ENCODE data around the gene CKMT2. TPM values are rescaled to one million over a fixed set of nuclear protein-coding genes. Genes with fewer than 3 reads are reported as not detected.

Gene CKMT2
- total and polyA plus RNA-seq, 2 experiments from 2014 or later = 2.9 to 8.2 TPM

DNA sequence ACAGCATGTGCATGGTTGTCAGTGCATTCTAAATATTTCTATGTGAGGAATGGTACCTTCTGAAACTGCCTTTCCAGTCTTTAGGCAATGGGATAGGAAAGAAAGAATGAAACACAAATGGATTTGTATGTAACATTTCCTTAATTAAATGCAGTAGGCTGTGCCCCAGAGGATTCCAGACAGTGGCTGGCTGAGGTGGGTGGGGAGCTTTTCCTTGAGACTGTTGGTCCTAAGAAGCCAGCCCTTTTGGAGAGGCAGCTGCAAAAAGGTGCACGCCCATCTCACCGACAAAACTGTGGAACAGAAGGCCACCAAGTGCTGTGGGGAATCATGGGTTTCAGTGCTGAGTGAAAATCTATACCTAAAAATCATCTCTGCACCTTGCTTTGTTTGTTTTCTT is 6.8 kb upstream of the CKMT2 start:
- no peaks in the 10 kb centered on the region for H3K36me3 ChIP-seq (ENCODE audit: insufficient read depth)
- H3K27me3 ChIP-seq (ENCODE audit: insufficient read depth) = no peaks in the 10 kb centered on the region
- no peak for ATAC-seq
- no peaks in the 10 kb centered on the region for H3K36me3 Mint-ChIP-seq (ENCODE audit: low read depth)
- H3K27me3 Mint-ChIP-seq (ENCODE audit: insufficient read depth, low read depth, poor library complexity) = no peaks in the 10 kb centered on the region
- H3K4me1 ChIP-seq (ENCODE audit: insufficient read depth) = 0 out of 2 replicates have a peak, but pooled peaks cover 7% of the 10 kb centered on the region
- no peak overlapping the region for H3K4me2 ChIP-seq
- H3F3A ChIP-seq (replicated peaks; ENCODE audit: low read depth) = no peaks in the 10 kb centered on the region
- H3K9me2 ChIP-seq (ENCODE audit: insufficient read depth) = no peaks in the 10 kb centered on the region
- no peak overlapping the region for H3K27ac Mint-ChIP-seq
- H3K9me3 Mint-ChIP-seq = no peaks in the 10 kb centered on the region
- H3K79me2 ChIP-seq (replicated peaks; ENCODE audit: insufficient read depth) = no peaks in the 10 kb centered on the region
- no peaks in the 10 kb centered on the region for H4K20me1 ChIP-seq (replicated peaks; ENCODE audit: insufficient read depth)
- no peaks in the 10 kb centered on the region for H3K4me1 Mint-ChIP-seq
- H3K27ac ChIP-seq (ENCODE audit: low read depth) = no peak overlapping the region
- no peak for DNase-seq (ENCODE audit: low spot score)
- no peak overlapping the region for H2AFZ ChIP-seq
- H3K4me3 Mint-ChIP-seq = no peak overlapping the region
- H3K4me3 ChIP-seq = no peak overlapping the region
- TF ChIP-seq STAT1 (IDR thresholded peaks at IDR 0.05; ENCODE audit: unreplicated experiment) = no peak
- TF ChIP-seq, protein P1, sequence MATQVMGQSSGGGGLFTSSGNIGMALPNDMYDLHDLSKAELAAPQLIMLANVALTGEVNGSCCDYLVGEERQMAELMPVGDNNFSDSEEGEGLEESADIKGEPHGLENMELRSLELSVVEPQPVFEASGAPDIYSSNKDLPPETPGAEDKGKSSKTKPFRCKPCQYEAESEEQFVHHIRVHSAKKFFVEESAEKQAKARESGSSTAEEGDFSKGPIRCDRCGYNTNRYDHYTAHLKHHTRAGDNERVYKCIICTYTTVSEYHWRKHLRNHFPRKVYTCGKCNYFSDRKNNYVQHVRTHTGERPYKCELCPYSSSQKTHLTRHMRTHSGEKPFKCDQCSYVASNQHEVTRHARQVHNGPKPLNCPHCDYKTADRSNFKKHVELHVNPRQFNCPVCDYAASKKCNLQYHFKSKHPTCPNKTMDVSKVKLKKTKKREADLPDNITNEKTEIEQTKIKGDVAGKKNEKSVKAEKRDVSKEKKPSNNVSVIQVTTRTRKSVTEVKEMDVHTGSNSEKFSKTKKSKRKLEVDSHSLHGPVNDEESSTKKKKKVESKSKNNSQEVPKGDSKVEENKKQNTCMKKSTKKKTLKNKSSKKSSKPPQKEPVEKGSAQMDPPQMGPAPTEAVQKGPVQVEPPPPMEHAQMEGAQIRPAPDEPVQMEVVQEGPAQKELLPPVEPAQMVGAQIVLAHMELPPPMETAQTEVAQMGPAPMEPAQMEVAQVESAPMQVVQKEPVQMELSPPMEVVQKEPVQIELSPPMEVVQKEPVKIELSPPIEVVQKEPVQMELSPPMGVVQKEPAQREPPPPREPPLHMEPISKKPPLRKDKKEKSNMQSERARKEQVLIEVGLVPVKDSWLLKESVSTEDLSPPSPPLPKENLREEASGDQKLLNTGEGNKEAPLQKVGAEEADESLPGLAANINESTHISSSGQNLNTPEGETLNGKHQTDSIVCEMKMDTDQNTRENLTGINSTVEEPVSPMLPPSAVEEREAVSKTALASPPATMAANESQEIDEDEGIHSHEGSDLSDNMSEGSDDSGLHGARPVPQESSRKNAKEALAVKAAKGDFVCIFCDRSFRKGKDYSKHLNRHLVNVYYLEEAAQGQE (IDR thresholded peaks at IDR 0.05; ENCODE audit: unreplicated experiment) = no peak
- TF ChIP-seq, protein P2, sequence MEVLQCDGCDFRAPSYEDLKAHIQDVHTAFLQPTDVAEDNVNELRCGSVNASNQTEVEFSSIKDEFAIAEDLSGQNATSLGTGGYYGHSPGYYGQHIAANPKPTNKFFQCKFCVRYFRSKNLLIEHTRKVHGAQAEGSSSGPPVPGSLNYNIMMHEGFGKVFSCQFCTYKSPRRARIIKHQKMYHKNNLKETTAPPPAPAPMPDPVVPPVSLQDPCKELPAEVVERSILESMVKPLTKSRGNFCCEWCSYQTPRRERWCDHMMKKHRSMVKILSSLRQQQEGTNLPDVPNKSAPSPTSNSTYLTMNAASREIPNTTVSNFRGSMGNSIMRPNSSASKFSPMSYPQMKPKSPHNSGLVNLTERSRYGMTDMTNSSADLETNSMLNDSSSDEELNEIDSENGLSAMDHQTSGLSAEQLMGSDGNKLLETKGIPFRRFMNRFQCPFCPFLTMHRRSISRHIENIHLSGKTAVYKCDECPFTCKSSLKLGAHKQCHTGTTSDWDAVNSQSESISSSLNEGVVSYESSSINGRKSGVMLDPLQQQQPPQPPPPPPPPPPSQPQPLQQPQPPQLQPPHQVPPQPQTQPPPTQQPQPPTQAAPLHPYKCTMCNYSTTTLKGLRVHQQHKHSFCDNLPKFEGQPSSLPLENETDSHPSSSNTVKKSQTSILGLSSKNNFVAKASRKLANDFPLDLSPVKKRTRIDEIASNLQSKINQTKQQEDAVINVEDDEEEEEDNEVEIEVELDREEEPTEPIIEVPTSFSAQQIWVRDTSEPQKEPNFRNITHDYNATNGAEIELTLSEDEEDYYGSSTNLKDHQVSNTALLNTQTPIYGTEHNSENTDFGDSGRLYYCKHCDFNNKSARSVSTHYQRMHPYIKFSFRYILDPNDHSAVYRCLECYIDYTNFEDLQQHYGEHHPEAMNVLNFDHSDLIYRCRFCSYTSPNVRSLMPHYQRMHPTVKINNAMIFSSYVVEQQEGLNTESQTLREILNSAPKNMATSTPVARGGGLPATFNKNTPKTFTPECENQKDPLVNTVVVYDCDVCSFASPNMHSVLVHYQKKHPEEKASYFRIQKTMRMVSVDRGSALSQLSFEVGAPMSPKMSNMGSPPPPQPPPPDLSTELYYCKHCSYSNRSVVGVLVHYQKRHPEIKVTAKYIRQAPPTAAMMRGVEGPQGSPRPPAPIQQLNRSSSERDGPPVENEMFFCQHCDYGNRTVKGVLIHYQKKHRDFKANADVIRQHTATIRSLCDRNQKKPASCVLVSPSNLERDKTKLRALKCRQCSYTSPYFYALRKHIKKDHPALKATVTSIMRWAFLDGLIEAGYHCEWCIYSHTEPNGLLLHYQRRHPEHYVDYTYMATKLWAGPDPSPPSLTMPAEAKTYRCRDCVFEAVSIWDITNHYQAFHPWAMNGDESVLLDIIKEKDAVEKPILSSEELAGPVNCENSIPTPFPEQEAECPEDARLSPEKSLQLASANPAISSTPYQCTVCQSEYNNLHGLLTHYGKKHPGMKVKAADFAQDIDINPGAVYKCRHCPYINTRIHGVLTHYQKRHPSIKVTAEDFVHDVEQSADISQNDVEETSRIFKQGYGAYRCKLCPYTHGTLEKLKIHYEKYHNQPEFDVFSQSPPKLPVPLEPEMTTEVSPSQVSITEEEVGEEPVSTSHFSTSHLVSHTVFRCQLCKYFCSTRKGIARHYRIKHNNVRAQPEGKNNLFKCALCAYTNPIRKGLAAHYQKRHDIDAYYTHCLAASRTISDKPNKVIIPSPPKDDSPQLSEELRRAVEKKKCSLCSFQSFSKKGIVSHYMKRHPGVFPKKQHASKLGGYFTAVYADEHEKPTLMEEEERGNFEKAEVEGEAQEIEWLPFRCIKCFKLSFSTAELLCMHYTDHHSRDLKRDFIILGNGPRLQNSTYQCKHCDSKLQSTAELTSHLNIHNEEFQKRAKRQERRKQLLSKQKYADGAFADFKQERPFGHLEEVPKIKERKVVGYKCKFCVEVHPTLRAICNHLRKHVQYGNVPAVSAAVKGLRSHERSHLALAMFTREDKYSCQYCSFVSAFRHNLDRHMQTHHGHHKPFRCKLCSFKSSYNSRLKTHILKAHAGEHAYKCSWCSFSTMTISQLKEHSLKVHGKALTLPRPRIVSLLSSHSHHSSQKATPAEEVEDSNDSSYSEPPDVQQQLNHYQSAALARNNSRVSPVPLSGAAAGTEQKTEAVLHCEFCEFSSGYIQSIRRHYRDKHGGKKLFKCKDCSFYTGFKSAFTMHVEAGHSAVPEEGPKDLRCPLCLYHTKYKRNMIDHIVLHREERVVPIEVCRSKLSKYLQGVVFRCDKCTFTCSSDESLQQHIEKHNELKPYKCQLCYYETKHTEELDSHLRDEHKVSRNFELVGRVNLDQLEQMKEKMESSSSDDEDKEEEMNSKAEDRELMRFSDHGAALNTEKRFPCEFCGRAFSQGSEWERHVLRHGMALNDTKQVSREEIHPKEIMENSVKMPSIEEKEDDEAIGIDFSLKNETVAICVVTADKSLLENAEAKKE (CRISPR knock-in tag; IDR thresholded peaks at IDR 0.05) = no peak
- TF ChIP-seq POLR2AphosphoS5 (IDR thresholded peaks at IDR 0.05; ENCODE audit: low read depth) = no peak
- TF ChIP-seq ZNF114 (CRISPR knock-in tag; IDR thresholded peaks at IDR 0.05) = no peak
- TF ChIP-seq EZH2 (IDR thresholded peaks at IDR 0.05; ENCODE audit: low read depth, unreplicated experiment) = no peak
- no peak for TF ChIP-seq NANOG (IDR thresholded peaks at IDR 0.05; ENCODE audit: borderline replicate concordance)
- TF ChIP-seq EZH2phosphoT487 (IDR thresholded peaks at IDR 0.05; ENCODE audit: unreplicated experiment) = no peak
- TF ChIP-seq, protein P3, sequence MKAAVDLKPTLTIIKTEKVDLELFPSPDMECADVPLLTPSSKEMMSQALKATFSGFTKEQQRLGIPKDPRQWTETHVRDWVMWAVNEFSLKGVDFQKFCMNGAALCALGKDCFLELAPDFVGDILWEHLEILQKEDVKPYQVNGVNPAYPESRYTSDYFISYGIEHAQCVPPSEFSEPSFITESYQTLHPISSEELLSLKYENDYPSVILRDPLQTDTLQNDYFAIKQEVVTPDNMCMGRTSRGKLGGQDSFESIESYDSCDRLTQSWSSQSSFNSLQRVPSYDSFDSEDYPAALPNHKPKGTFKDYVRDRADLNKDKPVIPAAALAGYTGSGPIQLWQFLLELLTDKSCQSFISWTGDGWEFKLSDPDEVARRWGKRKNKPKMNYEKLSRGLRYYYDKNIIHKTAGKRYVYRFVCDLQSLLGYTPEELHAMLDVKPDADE (IDR thresholded peaks at IDR 0.05) = no peak
- no peak for TF ChIP-seq ZNF331 (CRISPR knock-in tag; IDR thresholded peaks at IDR 0.05; ENCODE audit: low read depth)
- TF ChIP-seq, protein P4, sequence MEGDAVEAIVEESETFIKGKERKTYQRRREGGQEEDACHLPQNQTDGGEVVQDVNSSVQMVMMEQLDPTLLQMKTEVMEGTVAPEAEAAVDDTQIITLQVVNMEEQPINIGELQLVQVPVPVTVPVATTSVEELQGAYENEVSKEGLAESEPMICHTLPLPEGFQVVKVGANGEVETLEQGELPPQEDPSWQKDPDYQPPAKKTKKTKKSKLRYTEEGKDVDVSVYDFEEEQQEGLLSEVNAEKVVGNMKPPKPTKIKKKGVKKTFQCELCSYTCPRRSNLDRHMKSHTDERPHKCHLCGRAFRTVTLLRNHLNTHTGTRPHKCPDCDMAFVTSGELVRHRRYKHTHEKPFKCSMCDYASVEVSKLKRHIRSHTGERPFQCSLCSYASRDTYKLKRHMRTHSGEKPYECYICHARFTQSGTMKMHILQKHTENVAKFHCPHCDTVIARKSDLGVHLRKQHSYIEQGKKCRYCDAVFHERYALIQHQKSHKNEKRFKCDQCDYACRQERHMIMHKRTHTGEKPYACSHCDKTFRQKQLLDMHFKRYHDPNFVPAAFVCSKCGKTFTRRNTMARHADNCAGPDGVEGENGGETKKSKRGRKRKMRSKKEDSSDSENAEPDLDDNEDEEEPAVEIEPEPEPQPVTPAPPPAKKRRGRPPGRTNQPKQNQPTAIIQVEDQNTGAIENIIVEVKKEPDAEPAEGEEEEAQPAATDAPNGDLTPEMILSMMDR (conservative IDR thresholded peaks at IDR 0.05; ENCODE audit: low read depth in 2 of 2) = no peak
- TF ChIP-seq CREB1 (CRISPR knock-in tag; IDR thresholded peaks at IDR 0.05; ENCODE audit: low read depth) = no peak
- no peak for TF ChIP-seq JUNB (IDR thresholded peaks at IDR 0.05; ENCODE audit: unreplicated experiment)

All from GM23338 (cell line).